Islet of Langerhans (tissue), 1 donor: ENCODE measurements around the gene PSG7.
"Not testable (repeated sequence)": the region's sequence is repeated elsewhere in the genome, so short reads cannot be mapped to it uniquely, and the experiment has no call there.

ENCODE experiments used
- FAIRE-seq: peaks from one replicate; lab custom pipeline; 2011; peaks lifted over from hg19 to GRCh38; lab: Jason Lieb, UNC

PSG7 gene

GRCh38 chr19:42913516-42913915 is 23.5 kb downstream of the PSG7 start:
- FAIRE-seq, result not testable (repeated sequence)

GRCh38 chr19:42912941-42913340 is 24.1 kb downstream of the PSG7 start:
- FAIRE-seq, result not testable (repeated sequence)

GRCh38 chr19:42911731-42912130 is 25.3 kb downstream of the PSG7 start:
- not testable (repeated sequence) for FAIRE-seq

- not testable (repeated sequence) for FAIRE-seq
Measured at GRCh38 chr19:42906162-42906561, 30.8 kb downstream of the PSG7 start.

GRCh38 chr19:42900561-42900960 is 36.4 kb downstream of the PSG7 start:
- FAIRE-seq, result not testable (repeated sequence)

- FAIRE-seq, result not testable (repeated sequence)
Measured at GRCh38 chr19:42899674-42900073, 37.3 kb downstream of the PSG7 start.

- not testable (repeated sequence) for FAIRE-seq
Measured at GRCh38 chr19:42899110-42899509, 37.9 kb downstream of the PSG7 start.

- FAIRE-seq, result not testable (repeated sequence)
Measured at GRCh38 chr19:42898656-42899055, 38.4 kb downstream of the PSG7 start.

- FAIRE-seq, result not testable (repeated sequence)
Measured at GRCh38 chr19:42897729-42898128, 39.3 kb downstream of the PSG7 start.

- FAIRE-seq, result not testable (repeated sequence)
Measured at GRCh38 chr19:42890446-42890845, 46.6 kb downstream of the PSG7 start.

GRCh38 chr19:42887876-42888445 is 49.0 kb downstream of the PSG7 start:
- FAIRE-seq, result not testable (repeated sequence)

GRCh38 chr19:42882730-42883129 is 54.3 kb downstream of the PSG7 start:
- not testable (repeated sequence) for FAIRE-seq

- not testable (repeated sequence) for FAIRE-seq
Measured at GRCh38 chr19:42882010-42882409, 55.0 kb downstream of the PSG7 start.

- FAIRE-seq, result not testable (repeated sequence)
Measured at GRCh38 chr19:42881279-42881678, 55.7 kb downstream of the PSG7 start.

GRCh38 chr19:42880621-42881020 is 56.4 kb downstream of the PSG7 start:
- not testable (repeated sequence) for FAIRE-seq

GRCh38 chr19:42879613-42880012 is 57.4 kb downstream of the PSG7 start, which contains the start of gene PSG1:
PSG1 (minus strand) TSS chr19:42879713; CDS start chr19:42879581, 132 bp downstream.
- no peak for FAIRE-seq

- FAIRE-seq, result not testable (repeated sequence)
Measured at GRCh38 chr19:42876596-42876995, 60.4 kb downstream of the PSG7 start.

- FAIRE-seq, result not testable (repeated sequence)
Measured at GRCh38 chr19:42875881-42876280, 61.1 kb downstream of the PSG7 start.

GRCh38 chr19:42874901-42875813 is 61.9 kb downstream of the PSG7 start:
- not testable (repeated sequence) for FAIRE-seq

GRCh38 chr19:42874136-42874535 is 62.9 kb downstream of the PSG7 start:
- FAIRE-seq, result not testable (repeated sequence)
